ENCODE measurements around the gene TAF1.
"Not testable (repeated sequence)": the region's sequence is repeated elsewhere in the genome, so short reads cannot be mapped to it uniquely, and the experiment has no call there.

The TAF1 gene

DNA sequence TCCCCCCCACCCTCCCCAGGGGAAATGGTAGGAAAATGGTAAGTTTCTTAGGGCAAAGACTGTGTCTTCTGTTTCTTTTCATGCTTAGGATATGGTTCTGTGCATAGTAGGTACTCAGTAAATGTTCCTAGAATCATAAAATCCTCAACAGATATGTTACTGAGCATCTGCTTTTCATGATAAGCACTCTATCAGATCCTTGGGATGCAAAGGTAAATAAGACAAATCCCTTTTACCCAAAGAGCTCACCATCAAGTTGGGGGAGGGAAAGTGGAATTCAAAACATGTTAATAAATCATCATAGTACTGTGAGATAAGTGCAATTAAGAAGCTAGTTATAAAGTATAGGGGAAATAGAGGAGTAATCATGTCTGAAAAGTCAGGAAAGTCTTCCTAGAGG lies 98.8 kb downstream of the TAF1 start:
- no peak overlapping the region for H3K4me3 ChIP-seq (ENCODE audit: low read length)
- TF ChIP-seq ZNF274 (IDR thresholded peaks at IDR 0.05; ENCODE audit: low read depth, low read length) = no peak

DNA sequence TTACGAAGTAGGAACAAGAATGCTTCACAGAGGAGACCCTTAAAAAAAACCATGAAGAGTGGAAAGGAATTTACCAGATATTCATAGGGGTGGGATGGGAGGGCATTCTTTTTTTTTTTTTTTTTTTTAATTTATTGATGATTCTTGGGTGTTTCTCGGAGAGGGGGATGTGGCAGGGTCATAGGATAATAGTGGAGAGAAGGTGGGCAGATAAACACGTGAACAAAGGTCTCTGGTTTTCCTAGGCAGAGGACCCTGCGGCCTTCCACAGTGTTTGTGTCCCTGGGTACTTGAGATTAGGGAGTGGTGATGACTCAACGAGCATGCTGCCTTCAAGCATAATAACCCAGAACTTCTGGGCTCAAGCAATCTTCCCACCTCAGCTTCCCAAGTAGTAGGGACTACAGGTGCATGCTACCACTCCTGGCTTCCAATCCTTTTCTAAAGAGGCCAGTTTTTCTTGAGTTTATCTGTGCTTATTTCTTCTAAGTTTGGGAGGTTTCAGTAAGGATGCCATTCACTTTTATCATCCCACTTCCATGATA lies 100.9 kb downstream of the TAF1 start:
- TF ChIP-seq ZNF274 (IDR thresholded peaks at IDR 0.05; ENCODE audit: low read depth, low read length) = no peak
- no peak overlapping the region for H3K4me3 ChIP-seq (ENCODE audit: low read length)

DNA sequence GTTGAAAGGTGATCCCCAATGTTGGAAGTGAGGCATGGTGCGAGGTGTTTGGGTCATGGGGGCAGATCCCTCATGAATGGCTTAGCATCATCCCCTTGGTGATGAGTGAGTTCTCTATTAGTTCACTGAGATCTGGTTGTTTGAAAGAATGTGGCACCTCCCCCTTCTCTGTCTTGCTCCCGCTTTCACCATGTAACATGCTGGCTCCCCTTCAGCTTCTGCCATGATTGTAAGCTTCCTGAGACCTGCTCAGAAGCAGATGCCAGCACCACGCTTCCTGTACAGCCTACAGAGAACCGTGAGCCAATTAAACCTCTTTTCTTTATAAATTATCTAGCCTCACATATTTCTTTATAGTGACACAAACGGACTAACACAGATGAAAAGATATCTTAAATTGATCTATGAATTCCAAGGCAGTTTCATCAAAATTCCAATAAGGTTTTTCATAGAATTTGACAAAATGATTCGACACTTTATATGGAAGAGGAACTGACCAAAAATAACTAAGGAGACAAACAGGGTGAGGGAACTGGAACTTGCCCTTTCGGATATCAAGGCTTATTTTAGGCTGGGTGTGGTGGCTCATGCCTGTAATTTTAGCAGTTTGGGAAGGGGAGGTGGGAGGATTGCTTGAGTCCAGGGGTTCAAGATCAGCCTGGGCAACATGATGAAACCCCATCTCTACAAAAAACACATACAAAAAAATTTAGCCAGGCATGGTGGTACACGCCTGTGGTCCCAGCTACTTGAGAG lies 109.8 kb downstream of the TAF1 start:
- H3K4me3 ChIP-seq (ENCODE audit: low read length) = no peak overlapping the region
- no peak for TF ChIP-seq ZNF274 (IDR thresholded peaks at IDR 0.05; ENCODE audit: low read depth, low read length)

DNA sequence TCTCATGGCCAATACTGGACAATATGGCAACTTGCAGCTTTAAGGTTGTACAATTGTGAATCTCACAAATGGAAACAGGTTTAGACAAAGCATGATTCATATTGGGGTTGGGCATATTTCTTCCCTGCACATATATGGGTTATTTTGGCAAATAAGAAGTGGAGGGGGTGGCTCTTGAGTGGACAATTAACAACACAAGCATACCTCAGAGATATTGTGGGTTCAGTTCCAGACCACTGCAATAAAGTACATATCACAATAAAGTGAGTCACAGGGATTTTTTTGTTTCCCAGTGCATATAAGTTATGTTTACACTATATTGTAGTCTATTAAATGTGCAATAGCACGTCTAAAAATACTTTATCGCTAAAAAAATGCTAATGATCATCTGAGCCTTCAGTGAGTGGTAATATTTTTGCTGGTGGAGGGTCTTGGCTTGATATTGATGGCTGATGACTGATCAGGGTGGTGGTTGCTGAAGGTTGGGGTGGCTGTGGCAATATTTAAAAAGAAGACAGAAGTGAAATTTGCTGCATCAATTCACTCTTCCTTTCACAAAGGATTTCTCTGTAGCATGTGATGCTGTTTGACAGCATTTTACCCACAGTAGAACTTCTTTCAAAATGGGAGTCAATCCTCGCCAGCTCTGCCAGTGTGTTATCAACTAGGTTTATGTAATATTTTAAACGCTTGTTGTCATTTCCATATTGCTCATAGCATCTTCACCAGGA lies 116.2 kb downstream of the TAF1 start:
- TF ChIP-seq ZNF274 (IDR thresholded peaks at IDR 0.05; ENCODE audit: low read depth, low read length) = no peak
- H3K4me3 ChIP-seq (ENCODE audit: low read length) = no peak overlapping the region

DNA sequence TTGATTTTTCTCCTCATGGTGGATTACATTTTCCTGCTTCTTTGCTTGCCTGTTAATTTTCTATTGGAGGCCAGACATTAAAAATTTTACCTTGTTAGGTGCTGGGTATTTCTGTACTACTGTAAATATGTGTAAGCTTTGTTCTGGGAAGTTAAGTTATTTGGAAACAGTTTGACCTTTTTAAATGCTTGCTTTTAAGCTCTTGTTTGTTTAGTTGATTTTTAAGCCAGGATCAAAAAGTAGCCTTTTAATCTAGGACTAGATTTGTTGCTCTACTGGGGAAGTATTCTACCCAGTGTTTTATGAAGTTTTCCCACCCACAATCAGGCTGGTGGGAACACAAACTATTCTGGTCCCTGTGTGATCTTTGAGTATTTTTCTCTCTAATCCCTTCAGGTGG lies 121.7 kb downstream of the TAF1 start:
- TF ChIP-seq ZNF274 (IDR thresholded peaks at IDR 0.05; ENCODE audit: low read depth, low read length) = no peak
- no peak overlapping the region for H3K4me3 ChIP-seq (ENCODE audit: low read length)

DNA sequence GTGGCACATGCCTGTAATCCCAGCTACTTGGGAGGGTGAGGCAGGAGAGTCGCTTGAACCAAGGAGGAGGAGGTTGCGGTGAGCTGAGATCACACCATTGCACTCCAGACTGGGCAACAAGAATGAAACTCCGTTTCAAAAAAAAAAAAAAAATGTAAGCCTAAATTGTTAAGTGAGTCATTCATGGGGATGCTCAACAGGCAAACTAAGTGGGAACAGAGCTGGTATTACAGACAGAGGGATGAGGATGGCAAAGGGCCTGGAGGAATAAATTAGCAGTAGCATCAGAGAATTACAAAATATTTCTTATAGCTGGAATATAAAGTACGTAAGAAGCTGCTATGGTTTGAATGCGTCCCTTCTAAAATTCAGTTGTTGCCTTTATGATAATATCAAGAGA lies 123.4 kb downstream of the TAF1 start:
- no peak for TF ChIP-seq ZNF274 (IDR thresholded peaks at IDR 0.05; ENCODE audit: low read depth, low read length)
- no peak overlapping the region for H3K4me3 ChIP-seq (ENCODE audit: low read length)

DNA sequence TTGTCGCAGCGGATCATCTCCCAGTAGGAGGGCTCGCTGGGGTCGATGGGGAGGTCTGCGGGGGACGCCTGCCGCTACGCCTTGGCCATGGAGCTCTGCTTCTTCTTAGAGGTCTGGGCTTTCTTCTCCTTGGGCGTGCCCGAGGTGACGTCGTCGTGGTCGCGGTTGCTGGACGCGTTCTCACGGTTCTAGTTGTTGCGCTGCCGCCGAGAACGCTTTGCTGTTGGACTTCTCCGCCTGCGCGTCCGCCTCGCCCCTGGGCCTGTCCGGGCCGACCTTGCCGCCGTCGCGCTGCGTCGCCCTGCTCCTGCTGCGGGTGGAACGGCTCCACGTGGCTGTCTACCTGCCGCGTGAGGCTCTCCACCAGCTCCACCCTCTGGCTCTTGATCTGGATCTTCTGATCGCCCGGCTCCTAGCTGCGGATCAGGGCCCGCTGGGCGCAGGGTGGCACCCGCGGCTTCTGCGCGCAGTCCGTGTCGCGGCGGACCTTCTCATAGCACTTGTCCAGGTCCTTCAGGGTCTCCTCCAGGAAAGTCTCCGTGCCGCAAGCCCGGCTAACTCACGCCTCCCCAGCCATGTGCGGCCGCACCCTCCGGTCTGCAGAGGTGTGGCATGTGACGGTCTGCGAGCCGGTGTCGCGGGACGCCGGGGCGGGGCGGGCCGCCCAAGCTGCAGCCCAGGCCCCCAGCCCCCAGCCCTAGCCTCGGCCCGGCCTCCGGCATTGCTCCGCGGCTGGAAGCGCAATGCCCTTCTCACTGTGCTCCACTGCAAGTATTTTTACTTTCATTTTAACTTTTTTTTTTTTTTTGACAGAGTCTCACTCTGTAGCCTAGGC lies 126.3 kb downstream of the TAF1 start:
- TF ChIP-seq ZNF274 (IDR thresholded peaks at IDR 0.05; ENCODE audit: low read depth, low read length) = no peak
- peak overlapping the region; percentile 39; the same call in 1 of the 2 replicates for H3K4me3 ChIP-seq (ENCODE audit: low read length)

DNA sequence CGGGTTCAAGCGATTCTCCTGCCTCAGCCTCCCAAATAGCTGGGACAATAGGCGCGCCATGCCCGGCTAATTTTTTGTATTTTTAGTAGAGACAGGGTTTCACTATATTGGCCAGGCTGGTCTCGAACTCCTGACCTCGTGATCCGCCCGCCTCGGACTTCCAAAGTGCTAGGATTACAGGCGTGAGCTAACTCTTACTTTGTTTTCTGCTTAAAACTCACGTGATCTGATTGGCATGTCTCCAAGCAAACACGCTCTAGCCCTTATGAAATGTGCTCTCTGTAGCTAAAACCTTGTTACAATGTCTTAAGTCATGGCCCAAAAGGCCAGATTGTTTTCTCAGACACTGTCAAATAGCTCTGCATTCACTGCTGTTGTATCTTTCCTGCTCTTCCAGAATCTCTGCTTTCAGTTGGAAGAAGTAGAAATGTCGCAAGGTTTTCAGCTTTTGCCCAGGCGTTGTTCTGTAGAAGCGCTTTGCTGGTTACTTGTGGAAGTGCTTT lies 127.0 kb downstream of the TAF1 start:
- TF ChIP-seq ZNF274 (IDR thresholded peaks at IDR 0.05; ENCODE audit: low read depth, low read length) = no peak
- peak overlapping the region; percentile 39; the same call in 1 of the 2 replicates for H3K4me3 ChIP-seq (ENCODE audit: low read length)

DNA sequence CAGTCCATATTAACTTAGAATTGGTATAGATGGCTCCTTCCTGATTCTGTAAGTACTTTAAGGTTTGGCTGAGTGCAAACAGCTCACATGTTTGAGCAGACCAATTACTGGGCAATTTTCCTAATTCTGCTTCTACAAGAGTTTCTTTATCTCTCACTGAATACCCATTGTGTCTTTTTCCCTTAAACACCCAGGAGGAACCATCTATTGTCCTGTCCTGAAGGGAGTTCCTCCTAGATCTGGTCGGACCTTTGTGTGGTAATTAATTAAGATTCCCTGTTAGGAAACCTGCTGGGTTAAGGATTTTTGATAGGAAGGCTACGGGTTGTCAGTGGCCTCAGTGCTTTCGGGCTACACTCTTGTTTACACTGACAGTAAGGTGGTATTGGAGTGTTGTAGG lies 129.8 kb downstream of the TAF1 start:
- H3K4me3 ChIP-seq (ENCODE audit: low read length) = not testable (repeated sequence)

DNA sequence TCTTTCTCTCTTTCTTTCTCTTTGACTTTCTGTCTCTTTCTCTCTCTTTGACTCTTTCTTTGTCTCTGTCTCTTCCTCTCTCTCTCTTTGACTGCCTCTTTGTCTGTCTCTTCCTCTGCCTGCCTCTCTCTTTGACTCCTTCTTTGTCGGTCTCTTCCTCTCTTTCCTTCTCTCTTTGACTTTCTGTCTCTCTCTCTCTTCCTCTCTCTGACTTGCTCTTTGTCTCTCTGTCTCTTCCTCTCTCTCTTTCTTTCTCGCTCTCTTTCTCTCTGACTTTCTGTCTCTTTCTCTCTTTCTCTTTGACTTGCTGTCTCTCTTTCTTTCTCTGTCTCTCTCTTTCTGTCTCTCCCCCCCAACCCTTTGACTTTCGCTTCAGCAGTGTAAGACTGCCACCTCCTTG lies 130.3 kb downstream of the TAF1 start:
- no peak overlapping the region for H3K4me3 ChIP-seq (ENCODE audit: low read length)
- TF ChIP-seq ZNF274 (IDR thresholded peaks at IDR 0.05; ENCODE audit: low read depth, low read length) = no peak

DNA sequence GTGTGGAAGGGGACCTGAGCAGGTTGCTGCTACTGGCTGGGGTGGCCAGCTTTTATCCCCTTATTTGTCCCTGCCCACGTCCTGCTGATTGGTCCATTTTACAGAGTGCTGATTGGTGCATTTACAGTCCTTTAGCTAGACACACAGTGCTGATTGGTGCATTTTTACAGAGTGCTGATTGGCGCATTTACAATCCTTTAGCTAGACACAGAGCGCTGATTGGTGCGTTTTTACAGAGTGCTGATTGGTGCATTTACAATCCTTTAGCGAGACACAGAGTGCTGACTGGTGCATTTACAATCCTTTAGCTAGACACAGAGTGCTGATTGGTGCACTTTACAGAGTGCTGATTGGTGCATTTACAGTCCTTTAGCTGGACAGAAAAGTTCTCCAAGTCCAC lies 135.9 kb downstream of the TAF1 start:
- H3K4me3 ChIP-seq (ENCODE audit: low read length) = not testable (repeated sequence)

DNA sequence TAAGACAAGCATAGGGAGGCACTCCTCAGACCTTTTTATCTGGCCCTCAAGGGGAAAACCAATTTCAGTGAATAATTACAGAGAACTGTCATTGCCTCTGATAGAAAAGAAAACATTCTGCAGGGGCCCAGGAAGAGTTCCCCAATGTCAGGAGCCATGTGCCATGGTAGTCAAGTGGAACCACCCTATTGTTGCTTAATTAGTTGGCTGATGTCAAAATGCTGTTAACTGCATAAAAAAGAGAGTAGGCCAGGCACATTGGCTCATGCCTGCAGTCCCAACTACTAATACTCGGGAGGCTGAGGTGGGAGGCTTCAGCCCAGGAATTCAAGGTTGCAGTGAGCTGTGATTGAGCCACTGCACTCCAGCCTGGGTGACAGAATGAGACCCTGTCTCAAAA lies 138.2 kb downstream of the TAF1 start:
- TF ChIP-seq ZNF274 (IDR thresholded peaks at IDR 0.05; ENCODE audit: low read depth, low read length) = no peak
- no peak overlapping the region for H3K4me3 ChIP-seq (ENCODE audit: low read length)

DNA sequence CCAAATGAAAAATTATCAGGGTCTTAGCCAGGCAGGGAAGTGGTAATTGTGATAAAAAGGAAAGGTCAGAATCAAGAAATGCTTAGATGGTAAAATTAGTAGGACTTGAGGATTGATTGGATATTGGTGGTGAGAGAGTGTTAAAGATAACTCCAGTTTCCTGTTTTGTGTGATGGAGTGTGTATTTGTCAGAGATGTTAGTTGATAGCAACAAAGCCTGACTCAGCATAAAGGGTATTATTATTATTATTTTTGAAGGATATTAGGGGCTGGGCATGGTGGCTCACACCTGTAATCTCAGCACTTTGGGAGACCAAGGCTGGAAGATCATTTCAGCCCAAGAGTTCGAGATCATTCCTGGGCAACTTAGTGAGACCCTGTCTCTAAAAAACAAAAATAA lies 143.1 kb downstream of the TAF1 start:
- H3K4me3 ChIP-seq (ENCODE audit: low read length) = no peak overlapping the region
- no peak for TF ChIP-seq ZNF274 (IDR thresholded peaks at IDR 0.05; ENCODE audit: low read depth, low read length)

DNA sequence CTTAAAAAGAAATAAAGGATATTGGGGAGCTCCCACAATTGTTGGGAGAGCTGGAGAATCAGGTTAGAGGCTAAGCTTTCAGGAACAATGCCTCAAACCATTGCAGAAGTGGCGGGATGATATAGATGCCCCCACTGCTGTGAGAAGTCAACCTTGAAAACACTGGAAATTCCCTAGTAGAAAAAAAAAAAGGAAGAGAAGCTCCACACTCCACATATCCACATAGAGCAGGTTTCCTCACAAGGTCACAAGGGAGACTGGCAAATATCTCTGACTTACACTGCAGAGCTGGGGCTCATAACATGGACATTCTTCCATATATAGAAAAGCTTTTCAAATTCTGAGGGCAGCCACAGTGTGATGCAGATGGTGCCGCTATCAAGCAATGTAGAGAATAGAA lies 144.0 kb downstream of the TAF1 start:
- TF ChIP-seq ZNF274 (IDR thresholded peaks at IDR 0.05; ENCODE audit: low read depth, low read length) = no peak
- no peak overlapping the region for H3K4me3 ChIP-seq (ENCODE audit: low read length)

DNA sequence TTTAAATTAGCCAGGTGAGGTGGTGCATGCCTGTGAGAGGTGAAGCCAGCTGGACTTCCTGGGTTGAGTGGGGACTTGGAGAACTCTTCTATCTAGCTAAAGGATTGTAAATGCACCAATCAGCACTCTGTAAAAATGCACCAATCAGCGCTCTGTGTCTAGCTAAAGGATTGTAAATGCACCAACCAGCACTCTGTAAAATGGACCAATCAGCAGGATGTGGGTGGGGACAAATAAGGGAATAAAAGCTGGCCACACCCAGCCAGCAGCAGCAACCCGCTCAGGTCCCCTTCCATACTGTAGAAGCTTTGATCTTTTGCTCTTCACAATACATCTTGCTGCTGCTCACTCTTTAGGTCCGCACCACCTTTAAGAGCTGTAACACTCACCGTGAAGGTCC lies 147.6 kb downstream of the TAF1 start:
- not testable (repeated sequence) for H3K4me3 ChIP-seq (ENCODE audit: low read length)

All from GM08714 (cell line).